ENCODE results near the gene OTUB2.

The OTUB2 gene

GRCh38 chr14:94021416-94022157, 4.6 kb upstream of the OTUB2 start:
- no peaks in the 10 kb centered on the region for H4K20me1 ChIP-seq (ENCODE audit: insufficient read depth, low read length)
- DNase-seq, result peak; percentile 78
- no peaks in the 10 kb centered on the region for H3K9me3 ChIP-seq (replicated peaks; ENCODE audit: insufficient read depth, low read length)
- H2AFZ ChIP-seq (ENCODE audit: low read length), result peak overlapping the region; percentile 52; the same call in 1 of the 2 replicates
- peaks cover 21% of the 10 kb centered on the region for H3F3A ChIP-seq (ENCODE audit: insufficient read depth, low read length)
- H3K4me3 ChIP-seq (ENCODE audit: low read length), result no peak overlapping the region
- TF ChIP-seq CTCF (IDR thresholded peaks at IDR 0.05; ENCODE audit: low read length) (no peak), EZH2 (optimal IDR thresholded peaks at IDR 0.05; ENCODE audit: low read depth, low read length) (no peak), EZH2phosphoT487 (IDR thresholded peaks at IDR 0.05; ENCODE audit: low read length) (no peak)
- no peaks in the 10 kb centered on the region for H3K79me2 ChIP-seq (ENCODE audit: low read length)
- H3K9me2 ChIP-seq (replicated peaks; ENCODE audit: insufficient read depth, low read length), result no peaks in the 10 kb centered on the region
- H3K27me3 ChIP-seq (replicated peaks; ENCODE audit: insufficient read depth, low read length), result no peaks in the 10 kb centered on the region
- H3K36me3 ChIP-seq (replicated peaks; ENCODE audit: insufficient read depth, low read length), result no peaks in the 10 kb centered on the region
- peak overlapping the region; percentile 94 for H3K27ac ChIP-seq (ENCODE audit: low read length)
- H3K4me1 ChIP-seq (ENCODE audit: low read length), result peaks cover 34% of the 10 kb centered on the region
- peak overlapping the region; percentile 65 for H3K4me2 ChIP-seq (ENCODE audit: low read depth, low read length)
- peak overlapping the region; percentile 46 for H3K9ac ChIP-seq (ENCODE audit: low read length)

DNA sequence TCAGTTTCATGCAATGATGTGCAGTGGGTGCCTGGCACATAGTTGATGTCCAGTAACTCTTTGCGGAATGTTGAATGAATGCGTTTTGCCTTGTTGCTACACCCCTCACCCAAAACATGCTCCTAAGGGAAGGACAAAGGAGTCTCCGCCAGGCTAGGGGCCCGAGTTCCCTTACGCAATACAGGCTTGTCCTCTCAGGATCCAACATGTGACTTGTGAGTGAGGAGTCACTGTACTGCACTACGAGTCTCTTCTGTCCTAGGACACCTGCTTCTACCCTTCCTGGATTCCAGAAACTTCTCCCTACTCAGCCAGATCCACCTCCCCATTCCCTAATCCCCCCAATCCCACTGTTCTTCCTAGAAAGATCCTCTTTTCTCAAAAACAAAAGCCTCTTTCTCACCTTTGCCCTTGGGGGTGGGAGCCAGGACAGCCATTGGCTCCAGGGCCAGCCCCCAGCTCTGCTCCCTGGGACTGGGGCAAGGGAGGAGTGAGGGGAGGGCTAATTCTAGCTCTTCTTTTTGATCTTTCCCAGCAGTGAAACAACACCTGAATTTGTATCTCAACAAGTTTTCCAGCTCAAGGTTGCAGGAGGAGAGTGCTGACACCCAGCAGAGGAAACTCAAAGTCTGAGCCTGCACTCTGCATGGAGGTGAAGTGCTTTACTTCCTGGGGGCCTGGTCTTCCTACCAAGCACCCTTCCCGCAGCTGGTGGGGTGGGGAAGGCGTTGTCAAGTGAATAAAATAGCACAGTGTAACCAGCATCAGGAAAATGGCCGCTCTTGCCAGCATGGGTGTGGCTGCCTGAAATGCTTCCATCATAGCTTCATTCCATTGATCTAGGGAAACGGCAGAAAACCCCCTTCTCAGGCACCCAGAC, 3.4 kb upstream of the OTUB2 start:
- H3K4me2 ChIP-seq (ENCODE audit: low read depth, low read length), result peak overlapping the region; percentile 65; the same call in 1 of the 2 replicates
- H3K4me1 ChIP-seq (ENCODE audit: low read length), result peaks cover 34% of the 10 kb centered on the region
- no peaks in the 10 kb centered on the region for H3K9me2 ChIP-seq (replicated peaks; ENCODE audit: insufficient read depth, low read length)
- peak overlapping the region; percentile 46; the same call in 1 of the 2 replicates for H3K9ac ChIP-seq (ENCODE audit: low read length)
- no peak overlapping the region for H2AFZ ChIP-seq (ENCODE audit: low read length)
- H3F3A ChIP-seq (ENCODE audit: insufficient read depth, low read length), result peaks cover 21% of the 10 kb centered on the region
- no peak for TF ChIP-seq EZH2 (optimal IDR thresholded peaks at IDR 0.05; ENCODE audit: low read depth, low read length)
- TF ChIP-seq CTCF (IDR thresholded peaks at IDR 0.05; ENCODE audit: low read length), result no peak
- no peak for TF ChIP-seq EZH2phosphoT487 (IDR thresholded peaks at IDR 0.05; ENCODE audit: low read length)
- DNase-seq, result no peak
- H3K36me3 ChIP-seq (replicated peaks; ENCODE audit: insufficient read depth, low read length), result no peaks in the 10 kb centered on the region
- H3K9me3 ChIP-seq (replicated peaks; ENCODE audit: insufficient read depth, low read length), result no peaks in the 10 kb centered on the region
- H3K4me3 ChIP-seq (ENCODE audit: low read length), result no peak overlapping the region
- peak overlapping the region; percentile 94 for H3K27ac ChIP-seq (ENCODE audit: low read length)
- H3K79me2 ChIP-seq (ENCODE audit: low read length), result no peaks in the 10 kb centered on the region
- H4K20me1 ChIP-seq (ENCODE audit: insufficient read depth, low read length), result no peaks in the 10 kb centered on the region
- no peaks in the 10 kb centered on the region for H3K27me3 ChIP-seq (replicated peaks; ENCODE audit: insufficient read depth, low read length)

DNA sequence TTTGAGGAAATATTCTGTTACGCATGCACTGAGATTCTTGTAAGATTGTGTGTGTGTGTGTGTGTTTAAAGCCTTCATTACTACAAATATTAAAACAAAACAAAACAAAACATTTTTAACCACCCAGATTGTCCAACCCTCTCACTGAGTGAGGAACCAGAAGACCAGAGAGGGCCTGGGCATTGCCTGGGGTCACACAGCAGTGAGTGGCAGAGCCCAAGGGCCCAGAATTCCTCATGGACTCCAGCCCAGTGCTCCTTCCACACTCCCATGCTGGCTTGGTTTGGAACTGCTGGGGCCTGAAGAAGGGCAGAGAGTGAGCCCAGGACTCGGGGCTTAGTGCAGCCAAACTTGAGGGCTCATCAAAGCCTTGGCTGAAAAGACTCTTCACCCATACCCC, 1.6 kb upstream of the OTUB2 start:
- Histone ChIP-seq H3K9me2 (replicated peaks; ENCODE audit: insufficient read depth, low read length) (no peaks in the 10 kb centered on the region), H3K9ac (ENCODE audit: low read length) (no peak overlapping the region), H3K4me3 (ENCODE audit: low read length) (no peak overlapping the region), H3K36me3 (replicated peaks; ENCODE audit: insufficient read depth, low read length) (no peaks in the 10 kb centered on the region), H3K27ac (ENCODE audit: low read length) (no peak overlapping the region), H4K20me1 (ENCODE audit: insufficient read depth, low read length) (no peaks in the 10 kb centered on the region), H3K79me2 (ENCODE audit: low read length) (no peaks in the 10 kb centered on the region), H2AFZ (ENCODE audit: low read length) (no peak overlapping the region), H3K27me3 (replicated peaks; ENCODE audit: insufficient read depth, low read length) (no peaks in the 10 kb centered on the region), H3F3A (ENCODE audit: insufficient read depth, low read length) (peaks cover 21% of the 10 kb centered on the region), H3K9me3 (replicated peaks; ENCODE audit: insufficient read depth, low read length) (no peaks in the 10 kb centered on the region), H3K4me1 (ENCODE audit: low read length) (peaks cover 34% of the 10 kb centered on the region), H3K4me2 (ENCODE audit: low read depth, low read length) (no peak overlapping the region)
- no peak for DNase-seq
- TF ChIP-seq EZH2phosphoT487 (IDR thresholded peaks at IDR 0.05; ENCODE audit: low read length), result no peak
- TF ChIP-seq EZH2 (optimal IDR thresholded peaks at IDR 0.05; ENCODE audit: low read depth, low read length), result no peak
- TF ChIP-seq CTCF (IDR thresholded peaks at IDR 0.05; ENCODE audit: low read length), result no peak

All from MM.1S (cell line).